H1 (cell line): ENCODE measurements around the gene SH2D4B.

Experiments
- ATF3 ChIP-seq: IDR thresholded peaks from 2 replicates; pipeline ENCODE4 v1.6.1; 2011; ENCODE audit warnings: low read depth, mild to moderate bottlenecking, low read length; ENCODE audit not compliant: insufficient read depth
- BRCA1 ChIP-seq: IDR thresholded peaks from 2 replicates; pipeline ENCODE4 v1.6.1; 2012; ENCODE audit warnings: low read depth, low read length, improper control_type of control experiment
- EP300 ChIP-seq, 2 experiments: IDR thresholded peaks; 1 replicate in 1 of 2; 2 replicates in 1 of 2; pipeline ENCODE4 v1.6.1; 2011 to 2012; ENCODE audit warnings: low read depth in 2 of 2, low read length in 2 of 2, mild to moderate bottlenecking in 2 of 2, borderline replicate concordance in 1 of 2, inconsistent platforms in 1 of 2, moderate library complexity in 1 of 2
- EZH2 ChIP-seq: fragments of 200-600 bp; sonication (generic); IDR thresholded peaks from 2 replicates; pipeline ENCODE4 v1.7.1; 2012; ENCODE audit warnings: low read depth, mild to moderate bottlenecking, moderate library complexity, low read length, inconsistent platforms; ENCODE audit not compliant: severe bottlenecking
- GTF2F1 ChIP-seq: IDR thresholded peaks from 2 replicates; pipeline ENCODE4 v1.6.1; 2012; ENCODE audit warnings: low read depth, low read length, improper control_type of control experiment, borderline replicate concordance
- HDAC2 ChIP-seq, 2 experiments: fragments of 300-600 bp in 1 of 2; sonication (generic) in 1 of 2; IDR thresholded peaks; 2 replicates each; pipeline ENCODE4 v1.6.1; 2011 to 2012; ENCODE audit warnings: low read depth in 2 of 2, low read length in 2 of 2, mild to moderate bottlenecking in 2 of 2, moderate library complexity in 2 of 2, borderline replicate concordance in 1 of 2, inconsistent platforms in 1 of 2
- TF ChIP-seq, protein P1 (sequence below), 3 experiments: IDR thresholded peaks; 1 replicate in 2 of 3; 2 replicates in 1 of 3; pipeline versions ENCODE4 v1.5.1 to v1.6.1; 2011; ENCODE audit warnings: low read length in 3 of 3, mild to moderate bottlenecking in 3 of 3, inconsistent platforms in 2 of 3, low read depth in 1 of 3, moderate library complexity in 1 of 3; ENCODE audit not compliant: insufficient read depth in 1 of 3; ENCODE audit errors: control extremely low read depth in 1 of 3

- no peak for TF ChIP-seq GTF2F1
- TF ChIP-seq, protein P1, sequence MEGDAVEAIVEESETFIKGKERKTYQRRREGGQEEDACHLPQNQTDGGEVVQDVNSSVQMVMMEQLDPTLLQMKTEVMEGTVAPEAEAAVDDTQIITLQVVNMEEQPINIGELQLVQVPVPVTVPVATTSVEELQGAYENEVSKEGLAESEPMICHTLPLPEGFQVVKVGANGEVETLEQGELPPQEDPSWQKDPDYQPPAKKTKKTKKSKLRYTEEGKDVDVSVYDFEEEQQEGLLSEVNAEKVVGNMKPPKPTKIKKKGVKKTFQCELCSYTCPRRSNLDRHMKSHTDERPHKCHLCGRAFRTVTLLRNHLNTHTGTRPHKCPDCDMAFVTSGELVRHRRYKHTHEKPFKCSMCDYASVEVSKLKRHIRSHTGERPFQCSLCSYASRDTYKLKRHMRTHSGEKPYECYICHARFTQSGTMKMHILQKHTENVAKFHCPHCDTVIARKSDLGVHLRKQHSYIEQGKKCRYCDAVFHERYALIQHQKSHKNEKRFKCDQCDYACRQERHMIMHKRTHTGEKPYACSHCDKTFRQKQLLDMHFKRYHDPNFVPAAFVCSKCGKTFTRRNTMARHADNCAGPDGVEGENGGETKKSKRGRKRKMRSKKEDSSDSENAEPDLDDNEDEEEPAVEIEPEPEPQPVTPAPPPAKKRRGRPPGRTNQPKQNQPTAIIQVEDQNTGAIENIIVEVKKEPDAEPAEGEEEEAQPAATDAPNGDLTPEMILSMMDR (IDR thresholded peaks at IDR 0.05; ENCODE audit: control extremely low read depth in 1 of 3, insufficient read depth in 1 of 3, low read depth in 1 of 3, low read length in 3 of 3) = no peak
- TF ChIP-seq ATF3 = no peak
- TF ChIP-seq EZH2 = no peak
- no peak for TF ChIP-seq EP300 (IDR thresholded peaks at IDR 0.05; ENCODE audit: borderline replicate concordance in 1 of 2, low read depth in 2 of 2, low read length in 2 of 2)
- TF ChIP-seq BRCA1 = no peak
- no peak for TF ChIP-seq HDAC2 (IDR thresholded peaks at IDR 0.05; ENCODE audit: borderline replicate concordance in 1 of 2, low read depth in 2 of 2, low read length in 2 of 2)
Observed at GRCh38 chr10:80589726-80590373, 52.1 kb downstream of the SH2D4B start.
